MM.1S (cell line): ENCODE results near the gene CCDC187.

Source experiments
- EZH2 ChIP-seq: fragments of 300-600 bp; sonication (generic); optimal IDR thresholded peaks from 2 replicates; pipeline ENCODE3; 2017; ENCODE audit warnings: low read depth, mild to moderate bottlenecking, antibody characterized with exemption, low read length, mixed read lengths
- EZH2phosphoT487 ChIP-seq: fragments of 300-600 bp; sonication (generic); IDR thresholded peaks from 2 replicates; pipeline ENCODE4 v1.6.1; 2018; ENCODE audit warnings: antibody characterized with exemption, low read length
- TF ChIP-seq, protein P1 (sequence below): fragments of 300-600 bp; sonication (generic); IDR thresholded peaks from 2 replicates; pipeline ENCODE4 v1.5.1; 2016; ENCODE audit warnings: antibody characterized with exemption, low read length, mixed read lengths

DNA sequence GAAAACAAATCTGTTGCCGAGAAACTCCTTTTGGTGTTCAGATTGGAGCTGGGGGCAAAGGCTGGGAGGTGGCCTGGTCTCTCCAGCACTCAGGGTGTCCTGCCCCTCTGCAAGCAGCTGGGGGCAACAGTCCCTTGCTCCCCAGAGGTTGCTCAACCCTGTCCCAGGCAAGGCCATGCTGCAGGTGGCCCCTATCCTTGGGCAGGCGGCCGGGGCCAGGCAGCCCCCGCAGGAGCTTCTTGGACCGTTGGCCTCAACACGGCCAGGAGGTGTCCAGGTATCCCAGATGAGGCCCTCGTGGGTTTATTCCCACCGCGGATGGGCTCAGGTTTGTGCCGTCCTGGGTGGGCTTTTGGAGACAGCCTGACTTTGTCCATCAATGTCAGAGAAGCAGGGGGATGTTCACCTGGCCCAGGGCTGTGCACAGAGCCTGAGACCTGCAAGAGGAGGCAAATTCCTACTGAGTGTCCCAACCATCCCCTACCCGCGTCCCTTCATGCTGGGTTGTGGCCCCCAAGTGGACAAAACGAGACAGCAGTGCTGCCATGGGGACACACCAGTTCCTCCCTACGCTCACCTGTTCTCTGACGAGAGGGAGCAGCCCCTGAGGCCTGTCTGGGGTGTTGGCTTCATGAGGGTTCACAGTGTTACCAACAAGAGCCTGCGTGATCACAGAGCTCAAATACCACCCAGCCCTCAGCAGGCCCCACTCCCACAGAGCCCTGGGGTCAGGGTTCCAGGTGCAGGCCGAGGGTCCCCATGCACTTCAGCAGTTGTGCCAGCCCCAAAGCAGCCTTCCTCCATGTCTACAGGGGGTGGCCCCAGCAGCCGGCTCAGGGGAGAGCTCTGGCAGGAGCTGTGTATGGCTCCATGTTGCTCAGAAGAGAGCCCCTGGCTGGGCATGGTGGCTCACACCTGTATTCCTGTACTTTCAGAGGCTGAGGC lies 9.5 kb upstream of the CCDC187 start:
- TF ChIP-seq, protein P1, sequence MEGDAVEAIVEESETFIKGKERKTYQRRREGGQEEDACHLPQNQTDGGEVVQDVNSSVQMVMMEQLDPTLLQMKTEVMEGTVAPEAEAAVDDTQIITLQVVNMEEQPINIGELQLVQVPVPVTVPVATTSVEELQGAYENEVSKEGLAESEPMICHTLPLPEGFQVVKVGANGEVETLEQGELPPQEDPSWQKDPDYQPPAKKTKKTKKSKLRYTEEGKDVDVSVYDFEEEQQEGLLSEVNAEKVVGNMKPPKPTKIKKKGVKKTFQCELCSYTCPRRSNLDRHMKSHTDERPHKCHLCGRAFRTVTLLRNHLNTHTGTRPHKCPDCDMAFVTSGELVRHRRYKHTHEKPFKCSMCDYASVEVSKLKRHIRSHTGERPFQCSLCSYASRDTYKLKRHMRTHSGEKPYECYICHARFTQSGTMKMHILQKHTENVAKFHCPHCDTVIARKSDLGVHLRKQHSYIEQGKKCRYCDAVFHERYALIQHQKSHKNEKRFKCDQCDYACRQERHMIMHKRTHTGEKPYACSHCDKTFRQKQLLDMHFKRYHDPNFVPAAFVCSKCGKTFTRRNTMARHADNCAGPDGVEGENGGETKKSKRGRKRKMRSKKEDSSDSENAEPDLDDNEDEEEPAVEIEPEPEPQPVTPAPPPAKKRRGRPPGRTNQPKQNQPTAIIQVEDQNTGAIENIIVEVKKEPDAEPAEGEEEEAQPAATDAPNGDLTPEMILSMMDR, result no peak; the same call in 1 of the 2 replicates
- TF ChIP-seq EZH2 (no peak), EZH2phosphoT487 (no peak)
